Measurements from ENCODE around the gene RPRML.
"Not testable (repeated sequence)": the region's sequence is repeated elsewhere in the genome, so short reads cannot be mapped to it uniquely, and the experiment has no call there.

RPRML gene

DNA sequence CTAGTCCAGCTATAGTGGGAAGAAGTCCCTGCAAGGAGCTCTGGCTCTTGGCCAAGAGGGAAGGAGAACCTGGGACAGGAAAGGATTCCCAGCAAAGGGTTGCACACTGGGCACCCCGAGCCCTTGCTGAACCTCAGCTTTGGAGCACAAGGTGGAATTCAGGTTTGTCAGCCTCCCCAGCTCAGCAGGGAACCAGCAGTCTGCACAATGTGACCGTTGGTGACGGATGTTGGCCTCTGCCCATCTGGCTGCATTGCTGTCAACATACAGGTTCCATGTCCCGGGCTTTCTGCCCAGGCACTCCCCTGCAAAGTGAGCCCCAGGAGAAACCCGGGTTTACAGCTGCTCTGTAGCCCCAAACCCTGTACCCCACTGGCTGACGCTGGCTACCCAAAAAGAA is 6.7 kb downstream of the RPRML start:
- H3K27me3 ChIP-seq (ENCODE audit: control insufficient read depth, insufficient read depth, low read length), result no peaks in the 10 kb centered on the region
- no peaks in the 10 kb centered on the region for H3K9me3 ChIP-seq (ENCODE audit: control insufficient read depth, insufficient read depth, low read length)
- peaks cover 3% of the 10 kb centered on the region for H3K36me3 ChIP-seq (ENCODE audit: control insufficient read depth, insufficient read depth, low read length)

DNA sequence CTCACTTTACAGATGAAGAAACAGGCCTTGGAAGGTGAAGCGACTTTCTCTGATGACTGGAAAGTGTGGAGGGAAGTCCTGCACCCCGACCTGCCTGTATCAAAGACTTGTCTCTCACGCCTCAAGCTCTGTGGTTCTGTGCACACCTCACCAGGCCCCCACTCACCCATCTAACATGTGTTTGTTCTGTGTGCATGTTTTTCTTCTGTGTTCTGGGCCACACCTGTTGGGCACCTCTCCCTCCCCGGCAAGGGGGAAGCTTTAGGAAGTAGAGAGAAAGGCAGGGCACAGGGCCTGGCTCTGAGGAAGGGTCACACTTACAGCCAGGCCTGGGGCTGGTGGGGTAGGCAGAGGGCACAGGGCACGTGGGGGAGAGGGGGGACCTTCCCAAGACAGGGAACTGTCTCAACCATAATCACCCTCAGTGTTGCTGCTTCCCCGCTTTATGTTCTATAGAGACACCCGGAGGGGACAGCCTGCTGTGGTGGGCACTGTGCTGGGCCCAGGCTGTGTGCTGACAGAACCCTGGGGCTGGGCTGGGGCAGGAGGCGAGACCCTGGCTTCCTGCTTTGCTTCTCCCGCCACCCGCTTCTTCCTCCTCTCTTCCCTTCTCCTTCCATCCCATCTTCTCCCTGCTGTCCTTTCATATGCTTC is 7.3 kb downstream of the RPRML start:
- Histone ChIP-seq H3K27me3 (ENCODE audit: control insufficient read depth, insufficient read depth, low read length) (no peaks in the 10 kb centered on the region), H3K4me1 (ENCODE audit: control insufficient read depth, insufficient read depth, low read length) (peaks cover 7% of the 10 kb centered on the region), H3K4me3 (ENCODE audit: low read depth, low read length) (no peak overlapping the region), H3K9me3 (ENCODE audit: control insufficient read depth, insufficient read depth, low read length) (no peaks in the 10 kb centered on the region), H3K36me3 (ENCODE audit: control insufficient read depth, insufficient read depth, low read length) (peaks cover 3% of the 10 kb centered on the region), H3K9ac (ENCODE audit: low read depth, low read length) (no peak overlapping the region)

More for the DNA sequence above, 6.7 kb downstream of the RPRML start:
- H3K9ac ChIP-seq (ENCODE audit: low read depth, low read length), result no peak overlapping the region
- no peak overlapping the region for H3K4me3 ChIP-seq (ENCODE audit: low read depth, low read length)
- peaks cover 12% of the 10 kb centered on the region for H3K4me1 ChIP-seq (ENCODE audit: control insufficient read depth, insufficient read depth, low read length)

DNA sequence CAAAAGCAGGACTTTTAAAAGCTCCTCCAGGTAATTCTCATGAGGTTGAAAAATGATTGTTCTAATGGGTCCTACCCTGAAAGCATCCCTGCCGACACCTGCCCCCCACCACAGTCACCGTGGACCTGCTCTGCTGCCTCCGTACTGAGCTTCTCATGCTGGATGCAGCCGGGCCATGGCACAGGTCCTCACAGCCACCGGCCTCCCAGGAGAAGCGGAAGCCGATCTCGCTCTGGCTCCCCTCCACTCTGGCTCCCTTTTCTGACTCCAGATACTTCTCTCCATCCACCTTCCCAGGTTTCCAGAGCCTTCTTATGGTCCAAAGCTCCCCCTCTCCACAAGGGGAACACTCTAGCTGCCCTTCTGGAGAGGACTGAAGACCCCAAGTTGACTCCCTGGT is 10.2 kb downstream of the RPRML start:
- no peaks in the 10 kb centered on the region for H3K27me3 ChIP-seq (ENCODE audit: control insufficient read depth, insufficient read depth, low read length)
- no peaks in the 10 kb centered on the region for H3K9me3 ChIP-seq (ENCODE audit: control insufficient read depth, insufficient read depth, low read length)
- no peak overlapping the region for H3K4me3 ChIP-seq (ENCODE audit: low read depth, low read length)
- no peaks in the 10 kb centered on the region for H3K36me3 ChIP-seq (ENCODE audit: control insufficient read depth, insufficient read depth, low read length)
- H3K4me1 ChIP-seq (ENCODE audit: control insufficient read depth, insufficient read depth, low read length), result no peaks in the 10 kb centered on the region
- no peak overlapping the region for H3K9ac ChIP-seq (ENCODE audit: low read depth, low read length)

DNA sequence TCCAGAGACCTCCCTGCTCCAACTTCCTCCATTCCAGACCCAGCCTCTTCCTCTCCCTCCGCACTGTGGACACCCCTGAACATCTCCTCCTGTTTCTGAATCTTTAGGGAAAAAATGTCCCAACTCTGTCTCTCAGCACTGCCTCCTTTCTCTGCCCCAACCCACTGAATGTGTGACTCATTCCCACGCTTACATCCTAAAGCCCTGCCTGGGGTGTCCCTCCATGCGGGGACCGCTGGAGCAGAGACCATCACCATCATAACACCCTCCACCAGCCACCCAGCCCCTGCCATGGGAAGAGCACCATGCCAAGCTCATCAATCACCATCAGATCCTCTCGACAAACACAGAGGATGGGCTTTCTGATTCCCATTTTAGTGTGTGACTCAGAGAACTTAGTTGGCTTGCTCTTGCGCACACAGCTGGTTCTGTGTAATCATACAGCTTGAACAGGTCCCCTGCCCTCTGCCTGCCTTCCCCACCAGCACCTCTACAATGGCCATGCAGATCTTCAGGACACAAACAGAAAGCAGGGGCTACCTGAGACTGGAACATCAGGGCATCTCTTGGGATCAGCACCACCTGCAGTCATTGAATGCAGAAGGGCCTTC is 10.7 kb downstream of the RPRML start:
- Histone ChIP-seq H3K27me3 (ENCODE audit: control insufficient read depth, insufficient read depth, low read length) (no peaks in the 10 kb centered on the region), H3K9me3 (ENCODE audit: control insufficient read depth, insufficient read depth, low read length) (no peaks in the 10 kb centered on the region), H3K36me3 (ENCODE audit: control insufficient read depth, insufficient read depth, low read length) (no peaks in the 10 kb centered on the region), H3K4me1 (ENCODE audit: control insufficient read depth, insufficient read depth, low read length) (no peaks in the 10 kb centered on the region), H3K4me3 (ENCODE audit: low read depth, low read length) (no peak overlapping the region), H3K9ac (ENCODE audit: low read depth, low read length) (no peak overlapping the region)

DNA sequence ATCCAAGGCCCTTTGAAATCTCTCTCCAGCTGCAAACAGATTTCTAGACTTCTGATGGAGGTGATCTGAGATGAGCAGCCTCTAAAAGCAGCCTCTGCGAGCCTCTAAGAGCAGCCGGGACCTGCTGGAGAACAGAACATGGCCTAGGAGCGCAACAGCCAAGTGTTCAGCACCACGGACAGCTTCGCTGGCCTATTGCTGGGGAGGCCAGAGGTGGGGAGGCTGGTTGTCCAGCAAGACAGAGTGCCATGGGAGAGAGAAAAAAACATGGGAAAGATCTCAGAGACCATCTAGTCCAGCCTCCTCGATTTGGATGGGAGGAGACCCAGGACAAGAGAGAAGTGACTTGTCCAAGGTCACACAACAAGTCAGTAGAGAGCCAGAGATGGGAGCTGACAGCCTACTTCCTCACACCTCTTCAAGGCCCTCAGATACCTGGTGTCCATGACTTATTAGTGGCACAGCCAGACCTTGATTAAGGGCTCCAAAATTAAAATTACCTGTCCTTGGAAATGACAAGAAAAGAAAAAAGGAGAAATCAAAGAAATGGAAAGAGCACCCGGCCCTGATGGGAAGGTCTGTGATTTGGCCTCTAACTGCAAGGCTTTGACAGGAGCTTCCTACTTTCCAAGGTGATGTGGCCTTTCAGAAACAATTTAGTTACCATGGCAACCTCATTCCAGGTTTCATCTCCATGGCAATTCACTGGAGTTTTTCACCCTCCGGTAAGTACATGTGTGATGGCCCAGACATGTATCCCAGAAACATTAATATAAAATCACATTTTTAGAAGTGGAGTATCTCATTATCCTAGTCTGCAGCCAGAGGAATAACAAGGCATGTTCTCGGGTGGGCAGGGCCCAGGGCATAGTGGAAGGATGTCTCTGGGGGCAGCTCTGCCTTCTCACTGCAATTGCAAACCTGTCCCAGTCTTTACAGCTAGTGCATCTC is 14.5 kb downstream of the RPRML start:
- H3K9ac ChIP-seq (ENCODE audit: low read depth, low read length), result no peak overlapping the region
- no peak overlapping the region for H3K4me3 ChIP-seq (ENCODE audit: low read depth, low read length)
- H3K4me1 ChIP-seq (ENCODE audit: control insufficient read depth, insufficient read depth, low read length), result no peaks in the 10 kb centered on the region
- H3K9me3 ChIP-seq (ENCODE audit: control insufficient read depth, insufficient read depth, low read length), result no peaks in the 10 kb centered on the region
- H3K36me3 ChIP-seq (ENCODE audit: control insufficient read depth, insufficient read depth, low read length), result no peaks in the 10 kb centered on the region
- no peaks in the 10 kb centered on the region for H3K27me3 ChIP-seq (ENCODE audit: control insufficient read depth, insufficient read depth, low read length)

DNA sequence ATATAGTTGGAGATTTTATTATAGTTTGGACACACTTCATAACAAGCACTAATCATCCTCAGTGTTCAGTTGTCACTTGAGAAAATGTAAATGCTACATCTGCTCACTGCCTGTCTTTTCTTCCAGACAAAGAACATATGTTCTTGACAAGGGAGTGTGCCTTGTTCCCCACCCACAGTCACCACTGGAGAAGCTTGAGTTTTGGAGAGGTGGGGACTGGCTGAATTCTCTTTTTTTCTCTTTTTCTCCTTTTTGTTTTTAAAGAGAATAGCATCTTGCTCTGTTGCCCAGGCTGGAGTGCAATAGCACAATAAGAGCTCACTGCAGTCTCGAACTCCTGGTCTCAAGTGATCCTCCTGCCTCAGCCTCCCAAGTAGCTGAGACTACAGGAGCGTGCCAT is 15.5 kb downstream of the RPRML start:
- no peaks in the 10 kb centered on the region for H3K9me3 ChIP-seq (ENCODE audit: control insufficient read depth, insufficient read depth, low read length)
- no peak overlapping the region for H3K4me3 ChIP-seq (ENCODE audit: low read depth, low read length)
- peaks cover 3% of the 10 kb centered on the region for H3K27me3 ChIP-seq (ENCODE audit: control insufficient read depth, insufficient read depth, low read length)
- H3K4me1 ChIP-seq (ENCODE audit: control insufficient read depth, insufficient read depth, low read length), result no peaks in the 10 kb centered on the region
- H3K9ac ChIP-seq (ENCODE audit: low read depth, low read length), result no peak overlapping the region
- no peaks in the 10 kb centered on the region for H3K36me3 ChIP-seq (ENCODE audit: control insufficient read depth, insufficient read depth, low read length)

DNA sequence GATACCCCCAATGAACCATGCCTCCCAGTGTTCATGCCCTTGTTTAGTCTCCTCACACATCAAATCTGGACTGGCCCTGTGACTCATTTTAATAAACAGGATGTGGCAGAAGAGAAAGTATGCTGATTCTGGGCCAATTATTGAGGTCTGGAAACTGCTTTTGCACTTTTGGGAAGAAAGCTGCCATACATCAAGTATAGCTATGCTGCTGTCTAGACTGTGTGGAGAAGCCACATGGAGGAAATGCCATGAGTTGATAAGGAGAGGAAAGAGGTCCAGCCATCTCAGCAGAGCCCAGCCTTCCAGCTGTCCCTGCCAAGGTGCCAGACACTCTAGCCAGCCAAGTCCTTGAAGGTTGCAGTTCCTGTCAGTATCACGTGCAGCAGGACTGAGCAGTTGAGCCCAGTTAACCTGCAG is 16.7 kb downstream of the RPRML start:
- peaks cover 3% of the 10 kb centered on the region for H3K27me3 ChIP-seq (ENCODE audit: control insufficient read depth, insufficient read depth, low read length)
- no peak overlapping the region for H3K4me3 ChIP-seq (ENCODE audit: low read depth, low read length)
- H3K4me1 ChIP-seq (ENCODE audit: control insufficient read depth, insufficient read depth, low read length), result no peaks in the 10 kb centered on the region
- no peaks in the 10 kb centered on the region for H3K36me3 ChIP-seq (ENCODE audit: control insufficient read depth, insufficient read depth, low read length)
- no peak overlapping the region for H3K9ac ChIP-seq (ENCODE audit: low read depth, low read length)
- H3K9me3 ChIP-seq (ENCODE audit: control insufficient read depth, insufficient read depth, low read length), result no peaks in the 10 kb centered on the region

DNA sequence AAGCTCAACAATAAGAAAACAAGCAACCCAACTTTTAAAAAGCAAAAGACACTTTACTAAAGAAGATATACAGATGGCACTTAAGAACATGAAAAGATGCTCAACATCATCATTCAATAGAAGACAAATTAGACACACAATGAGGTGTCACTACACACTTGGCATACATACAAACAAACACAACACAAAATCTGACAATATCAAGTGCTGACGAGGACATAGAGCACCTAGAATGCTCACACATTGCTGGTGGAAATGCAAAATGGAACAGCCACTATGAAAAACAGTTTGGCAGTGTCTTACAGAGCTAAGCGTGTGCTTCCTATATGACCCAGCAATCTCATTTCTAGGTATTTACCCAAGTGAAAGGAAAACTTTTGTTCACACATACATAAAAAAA is 18.9 kb downstream of the RPRML start:
- Histone ChIP-seq H3K4me3 (ENCODE audit: low read depth, low read length) (no peak overlapping the region), H3K36me3 (ENCODE audit: control insufficient read depth, insufficient read depth, low read length) (no peaks in the 10 kb centered on the region), H3K27me3 (ENCODE audit: control insufficient read depth, insufficient read depth, low read length) (peaks cover 3% of the 10 kb centered on the region), H3K4me1 (ENCODE audit: control insufficient read depth, insufficient read depth, low read length) (no peaks in the 10 kb centered on the region), H3K9ac (ENCODE audit: low read depth, low read length) (no peak overlapping the region), H3K9me3 (ENCODE audit: control insufficient read depth, insufficient read depth, low read length) (no peaks in the 10 kb centered on the region)

DNA sequence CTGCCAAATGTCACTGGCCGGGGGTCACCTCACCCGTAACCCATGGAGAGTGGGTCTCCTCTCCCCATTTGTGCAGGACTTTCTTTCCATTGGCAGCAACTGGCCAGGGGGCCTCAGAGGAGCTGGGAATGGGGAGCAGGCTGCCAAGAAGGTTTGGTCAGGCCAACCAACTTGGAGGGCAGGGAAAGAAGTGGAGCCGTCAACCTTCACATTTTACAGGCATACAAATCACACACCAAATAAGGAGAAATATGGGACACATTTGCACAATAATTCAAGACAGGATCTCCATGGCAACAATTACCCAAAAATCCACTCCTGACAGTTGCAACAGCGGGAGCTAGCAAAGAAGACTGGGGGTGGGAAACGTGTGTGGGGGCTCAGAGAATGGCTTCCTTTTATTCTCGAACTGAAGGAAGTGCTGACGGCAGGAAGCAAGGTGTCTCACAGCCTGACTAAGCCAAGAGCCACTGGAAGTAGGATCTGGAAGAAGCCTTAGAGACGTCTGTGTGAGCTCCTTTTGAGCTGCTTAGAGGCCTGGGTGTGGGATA is 20.9 kb downstream of the RPRML start:
- peaks cover 3% of the 10 kb centered on the region for H3K27me3 ChIP-seq (ENCODE audit: control insufficient read depth, insufficient read depth, low read length)
- no peaks in the 10 kb centered on the region for H3K36me3 ChIP-seq (ENCODE audit: control insufficient read depth, insufficient read depth, low read length)
- H3K9me3 ChIP-seq (ENCODE audit: control insufficient read depth, insufficient read depth, low read length), result no peaks in the 10 kb centered on the region
- no peak overlapping the region for H3K4me3 ChIP-seq (ENCODE audit: low read depth, low read length)
- no peaks in the 10 kb centered on the region for H3K4me1 ChIP-seq (ENCODE audit: control insufficient read depth, insufficient read depth, low read length)
- H3K9ac ChIP-seq (ENCODE audit: low read depth, low read length), result no peak overlapping the region

DNA sequence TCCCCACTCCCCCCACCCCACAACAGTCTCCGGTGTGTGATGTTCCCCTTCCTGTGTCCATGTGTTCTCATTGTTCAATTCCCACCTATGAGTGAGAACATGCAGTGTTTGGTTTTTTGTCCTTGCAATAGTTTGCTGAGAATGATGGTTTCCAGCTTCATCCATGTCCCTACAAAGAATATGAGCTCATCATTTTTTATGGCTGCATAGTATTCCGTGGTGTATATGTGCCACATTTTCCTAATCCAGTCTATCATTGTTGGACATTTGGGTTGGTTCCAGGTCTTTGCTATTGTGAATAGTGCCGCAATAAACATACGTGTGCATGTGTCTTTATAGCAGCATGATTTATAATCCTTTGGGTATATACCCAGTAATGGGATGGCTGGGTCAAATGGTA is 25.9 kb downstream of the RPRML start:
- H3K4me3 ChIP-seq (ENCODE audit: low read depth, low read length); H3K36me3 ChIP-seq (ENCODE audit: control insufficient read depth, insufficient read depth, low read length); H3K4me1 ChIP-seq (ENCODE audit: control insufficient read depth, insufficient read depth, low read length); H3K9me3 ChIP-seq (ENCODE audit: control insufficient read depth, insufficient read depth, low read length); H3K27me3 ChIP-seq (ENCODE audit: control insufficient read depth, insufficient read depth, low read length); H3K9ac ChIP-seq (ENCODE audit: low read depth, low read length): not testable (repeated sequence)

DNA sequence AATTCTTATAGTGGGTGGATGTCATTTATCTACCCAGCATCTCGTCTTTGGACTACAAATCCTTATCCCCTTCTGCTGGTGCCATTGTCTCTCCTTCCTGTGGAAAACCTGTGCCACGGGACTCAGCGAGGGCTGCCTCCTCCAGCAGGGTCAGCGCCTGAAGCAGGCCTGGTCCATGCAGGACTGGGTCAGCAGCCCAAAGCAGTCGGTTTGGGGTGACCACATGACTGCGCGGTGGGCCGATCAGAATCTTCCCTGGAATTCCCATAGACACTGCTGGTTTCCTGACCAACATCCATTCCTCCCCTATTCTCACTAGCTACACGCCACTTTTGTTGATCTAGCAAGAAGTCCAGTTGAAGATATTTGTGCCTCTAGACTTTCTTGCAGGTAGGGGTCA is 26.9 kb downstream of the RPRML start:
- no peaks in the 10 kb centered on the region for H3K27me3 ChIP-seq (ENCODE audit: control insufficient read depth, insufficient read depth, low read length)
- H3K4me1 ChIP-seq (ENCODE audit: control insufficient read depth, insufficient read depth, low read length), result no peaks in the 10 kb centered on the region
- H3K4me3 ChIP-seq (ENCODE audit: low read depth, low read length), result no peak overlapping the region
- no peaks in the 10 kb centered on the region for H3K9me3 ChIP-seq (ENCODE audit: control insufficient read depth, insufficient read depth, low read length)
- H3K36me3 ChIP-seq (ENCODE audit: control insufficient read depth, insufficient read depth, low read length), result no peaks in the 10 kb centered on the region
- no peak overlapping the region for H3K9ac ChIP-seq (ENCODE audit: low read depth, low read length)
